NCI-H1105 (cell line): ENCODE data around the gene PRAMEF12.
"Not testable (repeated sequence)": the region's sequence is repeated elsewhere in the genome, so short reads cannot be mapped to it uniquely, and the experiment has no call there.

Source experiments
- DNase-seq: peaks from one replicate; lab custom pipeline; 2025; lab: John Stamatoyannopoulos, UW

The PRAMEF12 gene

GRCh38 chr1:12773438-12773837 lies at the start of gene PRAMEF12:
Gene PRAMEF12, plus strand, starts transcription at chr1:12773738. Its CDS starts 1,130 bp downstream, at chr1:12774868.
- DNase-seq: no peak

DNA sequence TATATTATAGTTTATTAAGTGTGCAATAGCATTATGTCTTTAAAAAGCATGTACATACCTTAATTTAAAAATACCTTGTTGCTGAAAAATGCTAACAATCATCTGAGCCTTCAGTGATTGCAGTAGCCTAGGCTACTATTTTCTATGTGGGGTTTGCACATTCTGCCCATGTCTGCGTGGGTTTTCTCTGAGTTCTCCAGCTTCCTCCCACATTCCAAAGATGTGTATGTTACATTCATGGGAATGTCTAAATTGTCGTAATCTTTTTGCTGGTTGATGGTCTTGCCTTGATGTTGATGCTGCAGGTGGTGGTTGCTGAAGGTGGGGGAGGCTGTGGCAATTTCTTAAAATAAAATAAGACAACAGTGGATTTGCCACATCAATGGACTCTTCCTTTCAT lies 45.1 kb upstream of the PRAMEF12 start:
- no peak for DNase-seq

- no peak for DNase-seq
Observed at GRCh38 chr1:12730156-12730555, 43.4 kb upstream of the PRAMEF12 start.

DNA sequence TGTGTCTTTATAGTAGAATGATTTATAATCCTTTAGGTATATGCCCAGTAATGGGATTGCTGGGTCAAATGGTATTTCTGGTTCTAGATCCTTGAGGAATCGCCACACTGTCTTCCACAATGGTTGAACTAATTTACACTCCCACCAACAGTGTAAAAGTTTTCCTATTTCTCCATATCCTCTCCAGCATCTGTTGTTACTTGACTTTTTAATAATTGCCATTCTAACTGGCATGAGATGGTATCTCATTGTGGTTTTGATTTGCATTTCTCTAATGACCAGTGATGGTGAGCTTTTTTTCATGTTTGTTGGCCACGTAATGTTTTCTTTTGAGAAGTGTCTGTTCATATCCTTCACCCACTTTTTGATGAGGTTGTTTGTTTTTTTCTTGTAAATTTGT lies 42.5 kb upstream of the PRAMEF12 start:
- not testable (repeated sequence) for DNase-seq

DNA sequence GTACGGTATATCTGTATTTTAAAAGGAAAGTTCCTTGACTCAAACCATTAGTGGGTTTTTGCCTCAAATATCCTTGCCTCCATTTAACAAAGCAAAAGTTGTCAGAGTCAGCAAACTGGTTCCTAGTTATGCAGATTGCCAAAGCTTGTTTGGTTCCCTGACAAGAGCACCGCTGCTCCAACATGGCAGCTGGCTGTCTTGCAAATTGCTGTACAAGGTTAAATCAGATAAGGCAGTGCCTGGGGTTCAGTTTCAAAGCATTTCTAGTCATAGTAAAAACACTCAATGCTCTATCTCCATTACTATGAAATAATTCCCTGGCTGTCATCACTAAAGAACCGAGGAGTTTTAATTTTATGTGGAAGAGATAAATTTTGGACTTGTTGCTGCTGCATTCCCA lies 38.9 kb upstream of the PRAMEF12 start:
- DNase-seq: no peak

DNA sequence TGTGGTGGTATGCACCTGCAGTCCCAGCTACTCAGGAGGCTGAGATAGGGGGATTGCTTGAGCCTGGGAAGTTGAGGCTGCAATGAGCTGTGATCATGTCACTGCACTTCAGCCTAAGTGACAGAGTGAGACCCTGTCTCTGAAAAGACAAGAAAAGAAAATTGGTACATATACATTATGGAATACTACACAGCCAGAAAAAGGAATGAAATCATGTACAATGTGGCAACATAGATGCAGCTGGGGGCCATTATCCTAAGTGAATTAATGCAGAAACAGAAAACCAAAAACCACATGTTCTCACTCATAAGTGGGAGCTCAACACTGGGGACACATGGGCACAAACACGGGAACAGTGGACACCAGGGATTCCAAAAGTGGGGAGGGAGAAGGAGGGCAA lies 34.6 kb upstream of the PRAMEF12 start:
- DNase-seq: no peak

GRCh38 chr1:12739613-12740012 lies 33.9 kb upstream of the PRAMEF12 start:
- DNase-seq: no peak

DNA sequence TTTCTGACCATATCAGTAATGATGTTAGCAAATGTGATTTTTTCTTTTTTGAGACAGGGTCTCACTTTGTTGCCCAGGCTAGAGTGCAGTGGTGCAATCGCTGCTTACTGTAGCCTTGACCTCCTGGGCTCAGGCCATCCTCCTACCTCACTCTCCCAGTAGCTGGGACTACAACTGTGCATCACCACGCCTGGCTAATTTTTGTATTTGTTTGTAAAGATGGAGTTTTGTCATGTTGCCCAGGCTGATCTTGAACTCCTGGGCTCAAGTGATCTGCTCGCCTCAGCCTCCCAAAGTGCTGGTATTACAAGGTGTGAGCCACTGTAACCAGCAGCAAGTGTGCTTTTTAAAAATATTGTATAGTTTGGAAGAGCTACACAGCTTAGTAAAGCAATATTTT lies 31.6 kb upstream of the PRAMEF12 start:
- DNase-seq: no peak

DNA sequence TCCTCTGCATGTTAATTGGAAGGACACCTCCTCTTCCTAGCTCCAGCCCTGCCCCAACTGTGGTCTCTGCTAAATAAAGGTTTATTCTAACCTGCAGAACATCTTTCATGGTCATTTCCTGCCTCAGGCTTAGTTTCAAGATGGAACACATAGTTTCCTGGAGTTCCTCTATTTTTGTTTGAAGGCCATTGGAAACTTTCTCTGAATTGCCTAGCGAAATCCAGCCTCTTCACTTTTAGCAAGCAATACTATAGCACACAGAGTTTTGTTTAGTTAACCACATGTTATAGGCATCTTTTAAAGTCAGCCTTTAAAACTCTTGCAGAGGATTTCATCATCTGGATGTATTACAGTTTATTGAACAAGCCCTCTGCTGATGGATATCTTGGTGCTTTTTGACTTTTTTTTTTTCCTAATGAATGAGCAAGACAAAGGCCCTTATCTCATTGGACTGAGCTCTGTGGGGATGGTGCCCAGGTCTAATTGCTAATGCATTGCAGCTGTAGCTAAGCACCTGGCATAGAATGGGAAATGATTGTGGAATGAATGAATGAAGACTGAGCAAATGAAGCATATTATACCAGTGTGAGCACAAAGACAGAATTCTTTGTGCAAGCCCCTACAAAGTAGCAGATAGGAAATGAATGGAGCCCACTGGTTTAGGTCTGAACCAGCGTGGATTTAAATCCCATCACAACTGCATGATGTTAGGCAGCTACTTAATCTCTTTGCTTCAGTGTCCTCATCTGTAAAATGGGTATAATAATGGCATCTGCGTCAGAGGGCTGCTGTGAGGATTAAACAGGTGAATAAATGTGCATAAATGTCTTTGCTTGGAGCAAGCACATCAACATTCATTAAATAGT lies 28.2 kb upstream of the PRAMEF12 start:
- no peak for DNase-seq

GRCh38 chr1:12745992-12746323 lies 27.6 kb upstream of the PRAMEF12 start, which contains the start of gene CFAP107:
Gene CFAP107, plus strand, starts transcription at chr1:12746200. Its CDS starts 231 bp downstream, at chr1:12746431.
- no peak for DNase-seq

DNA sequence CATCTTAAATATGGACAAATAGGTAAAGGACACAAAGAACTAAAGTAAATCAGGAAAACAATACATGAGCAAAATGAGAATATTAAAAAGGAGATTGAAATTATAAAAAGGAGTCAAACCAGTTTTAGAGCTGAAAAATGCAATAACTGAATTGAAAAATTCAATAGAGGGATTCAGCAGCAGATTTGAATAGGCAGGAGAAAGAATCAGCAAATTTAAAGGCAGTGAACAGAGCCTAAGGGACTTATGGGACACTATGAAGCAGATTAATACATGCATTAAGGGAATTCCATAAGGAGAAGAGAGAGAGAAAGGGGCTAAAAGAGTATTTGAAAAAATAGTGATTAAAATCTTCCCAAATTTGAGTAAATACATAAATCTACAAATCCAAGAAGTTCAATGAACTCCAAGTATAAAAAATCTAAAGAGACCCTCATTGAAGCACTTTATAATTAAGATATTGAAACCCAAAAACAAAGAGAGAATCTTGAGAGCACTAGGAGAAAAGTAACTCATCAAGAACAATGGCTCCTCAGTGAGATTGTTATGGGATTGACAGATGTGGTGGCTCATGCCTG lies 24.7 kb upstream of the PRAMEF12 start:
- no peak for DNase-seq

- DNase-seq: no peak
Observed at GRCh38 chr1:12754738-12755137, 18.8 kb upstream of the PRAMEF12 start.

DNA sequence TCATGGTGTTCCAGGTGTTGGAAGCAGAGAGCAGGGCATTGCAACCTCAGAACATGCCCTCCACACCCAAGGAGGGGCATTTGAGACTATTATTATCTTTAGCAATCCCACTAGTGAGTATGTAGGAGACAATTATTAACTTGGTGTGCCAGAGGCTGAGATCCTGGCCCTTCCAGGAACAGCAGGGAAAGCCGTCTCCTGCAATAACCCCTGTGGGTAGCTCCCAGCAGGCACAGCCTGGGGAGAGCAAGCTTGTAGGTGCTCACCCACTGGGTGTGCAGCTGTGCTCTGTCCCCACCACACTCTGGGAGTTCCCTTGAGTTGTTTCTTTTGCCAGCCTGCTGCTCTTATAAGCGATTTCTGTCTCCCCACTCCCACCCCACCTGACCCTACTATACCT lies 17.3 kb upstream of the PRAMEF12 start:
- no peak for DNase-seq

DNA sequence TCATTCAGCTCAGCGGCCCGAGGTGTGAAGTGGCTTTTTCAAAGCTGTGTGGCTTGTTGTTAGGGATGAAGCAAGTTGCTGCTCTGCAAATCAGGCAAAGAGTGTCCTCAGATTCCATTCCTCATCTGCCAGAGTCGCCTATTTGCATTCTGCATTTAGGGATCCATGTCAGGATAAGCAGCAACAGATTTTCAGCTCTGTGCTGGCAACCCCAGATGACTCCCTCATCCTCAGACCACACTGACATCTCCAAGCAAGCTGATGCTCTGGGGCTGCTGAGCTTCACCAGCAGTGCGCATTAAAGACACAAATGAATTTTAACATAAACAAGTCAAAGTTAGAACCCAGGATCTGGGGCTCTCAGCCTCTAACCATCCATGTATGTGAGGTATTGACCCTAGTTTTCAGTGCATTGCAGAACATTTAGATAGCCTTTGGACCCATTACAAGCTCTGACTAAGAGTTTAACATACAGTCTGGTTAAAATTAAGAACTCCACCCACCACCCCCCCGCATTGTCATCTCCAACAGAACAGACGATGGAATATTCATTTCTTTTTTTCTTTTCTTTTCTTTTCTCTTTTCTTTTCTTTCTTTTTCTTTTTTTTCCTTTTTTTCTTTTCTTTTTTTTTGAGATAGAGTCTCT lies 16.6 kb upstream of the PRAMEF12 start:
- DNase-seq: no peak

DNA sequence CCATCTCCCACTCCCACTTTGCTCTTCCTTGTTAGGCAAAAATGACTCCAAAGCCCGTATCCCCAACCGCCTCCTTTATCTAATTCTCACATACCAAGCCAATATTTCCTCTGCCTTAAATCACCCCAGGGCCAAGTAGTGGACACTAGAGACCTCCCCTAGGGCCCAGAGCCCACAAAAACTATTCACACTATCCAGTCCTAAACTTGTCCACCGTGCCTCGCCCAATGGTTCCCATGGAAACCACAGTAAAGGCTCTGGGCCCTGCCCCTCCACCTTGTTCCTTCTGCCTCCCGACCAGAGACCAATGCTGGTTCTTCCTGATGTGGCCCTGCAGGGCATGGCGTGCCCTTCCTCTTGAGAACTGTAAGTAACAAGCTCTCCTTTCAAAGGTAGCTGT lies 15.7 kb upstream of the PRAMEF12 start:
- no peak for DNase-seq

DNA sequence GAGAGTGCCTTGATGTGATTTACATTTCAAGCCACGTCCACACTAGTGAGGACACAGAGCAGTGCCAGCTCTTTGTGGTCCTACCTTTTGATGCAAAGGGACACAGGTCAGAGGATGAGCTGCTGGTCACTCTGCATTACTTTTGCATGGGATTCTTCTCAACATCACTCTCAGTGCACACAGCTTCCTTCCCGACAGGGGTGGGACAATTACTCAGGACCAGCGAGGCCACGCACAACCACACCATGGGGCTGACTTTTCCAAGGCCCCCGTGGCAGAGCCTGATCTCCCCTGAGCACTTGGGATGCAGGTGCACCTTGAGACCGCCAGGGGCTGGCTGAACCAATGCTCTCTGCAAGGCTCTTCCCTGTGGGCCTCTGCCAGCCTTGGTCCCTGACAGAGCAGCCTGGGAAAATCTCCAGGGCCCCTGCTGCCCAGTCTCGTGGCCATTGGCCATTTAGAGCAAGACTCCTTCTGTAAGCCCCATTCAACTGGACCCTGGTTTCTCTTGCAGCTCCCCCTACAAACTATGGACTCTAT lies 13.2 kb upstream of the PRAMEF12 start:
- DNase-seq: no peak

DNA sequence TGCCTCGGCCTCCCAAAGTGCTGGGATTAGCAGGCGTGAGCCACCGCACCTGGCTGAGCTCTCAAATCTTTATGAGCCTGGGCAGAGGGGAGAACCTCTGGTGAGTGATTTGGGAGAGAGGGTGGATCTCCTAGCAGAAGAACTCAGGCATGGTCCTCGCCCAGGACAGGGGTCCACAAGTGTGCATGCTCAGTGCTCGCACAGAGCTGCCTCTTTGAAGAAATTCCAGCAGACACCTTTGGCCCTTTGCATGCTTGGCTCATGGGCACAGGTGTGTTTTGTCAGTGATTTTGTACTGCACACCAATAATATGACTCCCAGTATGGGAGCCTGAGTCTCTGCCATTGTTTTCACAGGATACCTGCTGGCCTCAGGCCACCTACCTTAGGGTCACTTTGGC lies 11.8 kb upstream of the PRAMEF12 start:
- no peak for DNase-seq

GRCh38 chr1:12762766-12763165 lies 10.8 kb upstream of the PRAMEF12 start:
- DNase-seq: no peak

DNA sequence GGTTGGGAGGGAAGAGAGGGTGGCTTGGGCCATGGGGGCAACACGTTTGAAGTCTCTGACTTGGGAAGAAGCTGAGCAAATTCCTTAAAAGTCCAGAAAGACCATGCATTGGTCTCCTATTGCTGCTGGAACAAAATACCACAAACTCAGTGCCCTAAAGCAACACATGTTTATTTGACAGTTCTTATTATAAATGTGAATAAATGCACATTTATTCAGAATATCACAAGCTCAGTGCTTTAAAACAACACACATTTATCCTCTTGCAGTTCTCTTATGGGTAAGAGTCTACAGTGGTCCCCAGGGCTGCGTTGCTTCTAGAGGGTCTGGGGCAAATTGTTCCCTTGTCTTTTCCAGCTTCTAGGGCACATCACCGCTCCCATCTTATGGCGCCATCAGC lies 10.1 kb upstream of the PRAMEF12 start:
- DNase-seq: no peak

- no peak for DNase-seq
Observed at GRCh38 chr1:12764016-12764415, 9.5 kb upstream of the PRAMEF12 start.

DNA sequence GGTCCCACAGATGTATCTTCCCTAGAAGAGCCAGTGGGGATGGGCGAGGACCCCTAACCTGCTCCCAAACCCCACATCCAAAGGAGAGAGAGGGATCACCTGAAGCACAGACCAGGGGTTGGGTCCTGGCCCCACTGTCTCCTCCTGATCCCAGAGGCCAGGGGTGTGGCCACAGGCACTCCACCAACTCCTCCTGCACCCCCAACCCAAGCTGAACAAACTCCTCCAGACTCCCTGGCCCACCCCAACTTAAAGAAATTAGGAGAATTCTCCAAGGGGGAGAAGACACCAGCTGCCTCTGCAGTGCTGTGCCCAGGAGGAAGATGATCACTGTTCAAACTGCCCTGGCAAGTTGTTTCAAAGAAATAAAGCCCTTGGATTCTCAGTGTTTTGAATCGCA lies 4.5 kb upstream of the PRAMEF12 start:
- DNase-seq: no peak

DNA sequence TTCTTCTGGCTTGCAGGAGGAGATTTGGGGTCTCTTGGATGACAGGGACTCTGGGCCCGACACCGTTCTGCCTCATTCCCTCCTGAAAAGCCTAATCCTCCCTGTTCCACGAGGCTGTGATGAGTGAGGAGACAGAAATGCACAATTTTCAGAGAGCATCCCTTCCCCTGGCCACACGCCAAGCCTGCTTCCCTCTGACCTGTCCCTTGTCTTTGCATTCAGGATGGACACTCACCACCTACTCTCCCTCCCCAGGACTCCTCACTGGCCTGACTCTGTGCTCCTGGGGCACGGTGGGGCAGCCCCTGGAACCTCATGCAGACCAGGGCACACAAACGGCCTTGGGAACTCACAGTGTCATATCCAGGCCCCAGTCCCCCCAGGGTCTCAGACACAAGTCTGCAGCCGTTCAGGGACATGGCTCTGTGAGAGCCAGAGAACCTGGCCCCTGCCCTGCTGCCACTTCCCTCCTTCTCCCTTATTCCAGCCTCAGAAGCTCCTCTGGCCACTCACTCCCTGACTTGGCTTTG lies 3.5 kb upstream of the PRAMEF12 start:
- DNase-seq: no peak

GRCh38 chr1:12770620-12771019 lies 2.9 kb upstream of the PRAMEF12 start:
- no peak for DNase-seq
